Measurements from ENCODE around the gene PPP2R5C.

Gene PPP2R5C

DNA sequence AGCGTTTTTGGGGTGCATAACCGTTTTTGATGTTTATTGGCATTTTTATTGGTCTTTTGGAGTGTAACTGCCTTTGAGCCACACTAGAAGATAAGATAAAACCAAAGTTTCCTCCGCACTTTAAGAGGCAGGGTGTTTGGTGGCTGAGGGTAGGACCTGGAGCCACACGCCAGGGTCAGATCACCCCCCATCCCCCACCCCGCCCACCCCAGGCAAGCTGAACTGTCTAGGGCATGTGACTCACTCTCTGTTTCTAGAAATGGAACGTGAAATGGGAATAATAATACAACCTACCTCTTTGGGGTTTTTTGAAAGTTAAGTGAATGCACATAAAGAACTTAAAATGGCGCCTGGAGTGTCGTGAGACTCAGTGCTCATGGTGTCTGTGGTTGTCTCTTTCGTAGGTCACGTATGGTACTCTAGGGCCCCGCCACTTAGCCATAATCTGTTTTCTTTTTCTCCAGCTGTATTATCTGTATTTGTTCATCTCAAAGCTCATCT lies 56.0 kb downstream of the PPP2R5C start:
- DNase-seq = no peak

- no peak for DNase-seq
Measured at GRCh38 chr14:101819251-101819990, 57.9 kb downstream of the PPP2R5C start.

DNA sequence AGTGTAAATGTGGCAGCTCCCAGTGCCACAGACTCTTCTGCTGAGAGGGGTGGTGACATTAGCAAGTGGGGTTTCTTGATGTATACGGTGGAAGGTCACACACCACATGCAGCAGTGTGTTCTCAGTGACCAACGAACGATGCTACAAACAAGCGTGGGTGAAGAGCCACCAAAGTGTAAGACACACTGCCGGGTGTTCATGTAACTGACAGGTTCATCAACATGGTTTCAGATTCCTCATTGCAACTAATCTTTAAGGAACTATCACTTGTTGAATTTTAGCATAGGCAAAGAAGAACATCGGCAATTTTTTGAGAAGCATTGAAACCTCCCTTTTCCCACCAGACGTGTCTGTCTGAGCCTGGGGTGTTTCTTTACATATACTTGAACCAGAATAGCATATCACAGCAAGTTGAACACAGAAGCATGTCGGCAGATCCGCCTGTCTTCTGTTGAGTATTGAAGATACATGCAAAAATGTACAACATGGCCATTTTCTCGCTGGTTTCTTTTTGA lies 58.8 kb downstream of the PPP2R5C start:
- no peak for DNase-seq

DNA sequence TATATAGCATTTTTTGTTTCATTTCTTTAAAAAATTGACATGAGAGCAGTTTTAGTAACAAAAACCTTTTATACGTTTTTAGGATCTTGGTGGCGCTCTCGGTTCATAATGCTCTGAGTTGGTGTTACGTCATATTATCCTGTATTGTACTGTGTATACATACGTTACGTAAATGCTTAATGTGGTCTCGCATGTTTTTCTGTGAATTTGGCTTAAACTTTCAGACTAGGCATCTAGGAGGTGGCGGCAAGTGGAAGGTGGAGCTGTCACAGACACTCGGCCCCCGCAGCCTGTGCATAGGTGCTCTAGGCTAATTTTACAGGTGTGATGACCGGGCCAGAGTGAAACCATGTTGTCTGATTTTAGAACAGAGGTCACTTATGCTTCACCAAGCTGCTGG lies 60.0 kb downstream of the PPP2R5C start:
- DNase-seq = no peak

DNA sequence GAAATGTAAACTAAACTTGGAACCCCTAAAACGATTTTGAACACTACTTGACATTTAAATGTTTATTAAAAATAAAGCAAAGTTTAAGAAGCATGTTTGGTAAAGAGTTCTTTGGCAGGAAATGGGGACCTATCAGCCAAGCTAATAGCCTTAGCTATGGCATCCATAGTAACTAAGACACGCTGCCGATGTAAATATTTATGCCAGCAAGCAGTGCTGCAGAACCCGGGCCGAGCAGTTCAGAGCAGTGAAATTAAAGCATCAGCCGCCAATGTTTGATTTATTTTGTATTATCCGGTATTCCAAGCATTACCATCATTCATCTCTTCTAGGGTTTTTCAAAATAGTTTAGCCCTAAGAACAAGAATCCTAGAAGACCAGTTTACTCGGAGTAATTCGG lies 61.6 kb downstream of the PPP2R5C start:
- no peak for DNase-seq

- DNase-seq = no peak
Measured at GRCh38 chr14:101823511-101824120, 62.1 kb downstream of the PPP2R5C start.

GRCh38 chr14:101824339-101824727 lies 62.8 kb downstream of the PPP2R5C start:
- DNase-seq = peak; percentile 28

DNA sequence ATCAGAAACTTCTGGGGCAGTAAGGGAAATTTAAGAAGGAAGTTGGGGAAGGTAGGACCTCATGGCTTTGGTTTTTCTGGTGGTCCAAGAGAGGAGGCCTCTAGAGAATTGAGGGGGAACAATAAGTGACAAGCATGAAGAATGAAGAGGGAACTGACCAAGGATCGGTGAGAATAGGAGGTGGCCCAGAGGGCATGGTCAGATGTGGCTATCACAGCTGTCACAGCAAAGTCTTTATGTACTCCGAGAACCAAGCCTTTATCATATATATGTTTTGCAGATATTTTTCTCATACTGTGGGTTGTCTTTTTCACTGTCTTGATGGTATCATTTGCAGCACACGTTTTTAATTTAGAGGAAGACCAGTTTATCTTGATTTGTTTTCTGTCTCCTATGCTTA lies 64.3 kb downstream of the PPP2R5C start:
- no peak for DNase-seq

GRCh38 chr14:101826351-101826750 lies 64.8 kb downstream of the PPP2R5C start:
- no peak for DNase-seq

DNA sequence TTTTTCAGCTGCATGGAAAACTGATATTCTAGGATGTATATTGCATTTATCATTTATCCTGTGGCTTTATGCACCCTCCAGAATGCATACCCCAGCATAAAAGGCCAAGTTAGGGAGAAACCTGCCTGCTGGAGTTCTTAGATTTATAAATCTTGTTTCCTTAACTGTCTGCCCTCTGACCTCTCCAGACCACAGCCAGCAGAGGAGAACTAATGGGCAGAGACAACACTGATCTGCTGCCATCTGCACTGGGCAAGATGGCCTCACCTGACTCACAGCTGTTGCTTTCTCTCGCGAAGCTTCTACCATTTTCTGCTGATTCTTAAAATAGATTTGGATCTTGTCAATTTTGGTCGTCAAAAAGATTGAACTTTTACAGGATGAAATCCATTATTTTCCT lies 65.8 kb downstream of the PPP2R5C start:
- DNase-seq = no peak

- peak; percentile 48 for DNase-seq
Measured at GRCh38 chr14:101828046-101828445, 66.5 kb downstream of the PPP2R5C start.

DNA sequence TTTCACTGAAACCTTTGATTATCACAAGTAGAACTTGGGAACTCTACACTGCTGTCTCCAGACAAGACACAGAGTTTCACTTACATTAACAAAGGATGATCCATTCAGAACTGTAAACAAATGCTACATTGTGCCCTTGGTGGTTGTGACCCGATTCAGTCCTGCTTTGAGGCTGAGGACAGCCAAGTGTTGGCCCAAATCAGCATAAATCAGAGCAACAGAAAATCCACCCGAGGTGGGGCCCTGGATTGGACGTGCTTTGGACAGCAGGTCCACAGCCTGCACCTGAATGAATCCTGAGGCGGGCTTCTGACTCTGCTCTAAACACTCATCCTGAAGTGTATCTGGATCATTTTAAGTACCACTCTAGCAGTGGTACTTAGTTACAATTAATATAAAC lies 68.8 kb downstream of the PPP2R5C start:
- DNase-seq = no peak

DNA sequence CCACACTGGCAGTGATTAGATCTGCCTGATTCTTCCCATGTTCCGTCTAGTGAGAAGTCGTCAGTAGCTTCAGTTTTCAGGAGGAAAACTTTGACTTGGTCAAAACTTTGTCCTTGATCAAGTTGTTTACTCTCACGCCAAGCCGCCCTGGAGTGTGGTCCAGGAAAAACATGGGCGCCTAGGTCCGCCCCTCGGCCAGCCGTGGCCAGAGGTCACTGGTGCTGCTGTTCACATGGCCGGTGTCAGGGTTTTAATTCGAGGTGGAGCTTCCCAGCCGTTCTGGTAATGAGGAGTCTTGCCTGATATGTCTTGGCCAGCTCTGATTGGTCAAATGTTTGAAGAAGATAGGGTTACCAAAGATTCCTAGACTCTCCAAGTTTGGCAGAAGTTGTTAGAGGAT lies 71.5 kb downstream of the PPP2R5C start:
- DNase-seq = no peak

GRCh38 chr14:101834397-101834796 lies 72.9 kb downstream of the PPP2R5C start:
- DNase-seq = no peak

- no peak for DNase-seq
Measured at GRCh38 chr14:101834800-101835547, 73.5 kb downstream of the PPP2R5C start.

DNA sequence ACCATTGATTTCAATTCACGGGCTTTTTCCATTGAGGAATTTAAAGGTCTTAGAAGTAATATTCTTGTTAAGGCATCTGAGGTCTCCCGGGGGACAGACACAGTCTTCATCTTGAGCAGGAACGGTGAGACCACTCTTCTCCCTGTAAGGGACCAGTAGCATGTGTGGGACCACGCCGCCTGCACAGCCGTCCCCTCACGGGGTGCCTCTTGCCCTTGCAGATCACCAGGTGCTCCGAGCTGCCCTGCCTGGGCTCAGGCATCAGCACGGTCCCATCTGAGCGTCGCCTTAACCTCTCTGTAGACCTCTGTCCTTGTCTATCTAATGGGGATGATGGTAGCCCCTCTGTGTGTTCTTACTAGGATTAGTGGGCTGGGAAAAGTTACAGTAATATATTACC lies 74.1 kb downstream of the PPP2R5C start:
- no peak for DNase-seq

DNA sequence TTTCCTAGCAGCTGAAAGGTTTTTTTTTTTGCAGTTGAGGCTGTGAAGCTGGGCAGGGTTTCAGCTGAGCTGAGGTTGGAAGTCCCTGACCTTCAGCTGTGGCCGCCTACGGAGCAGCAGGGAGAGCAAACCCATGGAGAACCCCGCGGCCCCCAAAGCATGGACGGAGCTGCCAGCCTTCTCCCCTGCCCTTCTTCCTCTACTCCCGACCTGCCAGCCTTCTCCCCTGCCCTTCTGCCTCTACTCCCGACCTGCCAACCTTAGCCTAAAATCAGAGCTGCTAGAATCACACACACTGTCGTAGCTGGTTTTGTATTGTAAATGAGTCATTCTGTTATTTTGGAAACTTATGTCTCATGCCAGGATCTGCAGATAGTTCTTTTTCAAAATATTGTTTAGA lies 74.6 kb downstream of the PPP2R5C start:
- no peak for DNase-seq

GRCh38 chr14:101838476-101838875 lies 77.0 kb downstream of the PPP2R5C start:
- no peak for DNase-seq

DNA sequence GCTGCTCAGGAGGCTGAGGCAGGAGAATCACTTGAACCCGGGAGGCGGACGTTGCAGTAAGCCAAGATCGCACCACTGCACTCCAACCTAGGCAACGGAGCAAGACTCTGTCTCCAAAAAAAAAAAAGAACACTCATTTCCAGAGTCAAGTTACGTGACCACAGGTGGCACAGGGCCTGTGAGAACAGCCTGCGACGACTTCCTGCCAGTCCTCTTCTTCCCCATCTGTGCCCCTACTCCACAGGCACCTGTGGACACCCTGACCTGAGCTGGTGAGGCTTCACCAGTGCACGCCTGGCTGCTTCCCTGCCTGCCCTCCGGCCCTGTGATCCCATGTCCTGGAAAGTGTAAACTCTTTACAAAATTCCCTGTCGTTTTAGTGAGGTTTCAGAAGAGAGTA lies 77.7 kb downstream of the PPP2R5C start:
- DNase-seq = no peak

- no peak for DNase-seq
Measured at GRCh38 chr14:101839661-101840060, 78.2 kb downstream of the PPP2R5C start.

DNA sequence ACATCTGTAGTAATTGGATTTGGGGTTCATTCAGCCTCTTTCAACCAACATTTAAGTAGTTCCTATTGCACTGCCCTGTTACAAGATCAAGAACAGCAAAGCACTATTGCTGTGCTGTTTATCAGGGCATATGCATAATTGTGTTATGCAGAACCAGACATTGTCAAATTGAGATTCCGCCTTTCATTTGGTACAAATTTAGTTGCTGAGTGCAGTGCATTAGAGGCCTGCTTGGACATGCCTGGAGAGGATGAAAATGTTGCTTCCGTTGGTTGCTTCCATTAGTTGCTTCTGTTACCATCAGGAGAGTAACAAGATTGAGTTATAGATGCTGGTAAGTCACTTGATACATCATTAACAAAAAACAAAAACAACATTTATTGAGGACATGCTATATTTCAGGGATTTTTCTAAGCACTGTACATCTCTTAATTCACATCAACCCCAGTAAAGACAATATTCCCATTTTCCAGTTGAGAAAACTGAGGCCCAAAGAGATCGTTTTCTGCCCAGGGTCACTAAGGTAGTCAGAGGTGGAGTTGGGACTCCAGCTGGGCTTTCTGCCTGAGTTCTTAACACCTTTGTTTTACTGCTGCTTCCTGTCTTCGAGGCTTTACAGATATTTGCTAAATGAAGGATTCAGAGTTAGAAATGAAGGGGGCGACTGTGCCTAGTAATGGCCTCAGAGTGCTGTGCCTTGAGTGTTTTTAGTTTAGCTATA lies 79.3 kb downstream of the PPP2R5C start:
- no peak for DNase-seq

DNA sequence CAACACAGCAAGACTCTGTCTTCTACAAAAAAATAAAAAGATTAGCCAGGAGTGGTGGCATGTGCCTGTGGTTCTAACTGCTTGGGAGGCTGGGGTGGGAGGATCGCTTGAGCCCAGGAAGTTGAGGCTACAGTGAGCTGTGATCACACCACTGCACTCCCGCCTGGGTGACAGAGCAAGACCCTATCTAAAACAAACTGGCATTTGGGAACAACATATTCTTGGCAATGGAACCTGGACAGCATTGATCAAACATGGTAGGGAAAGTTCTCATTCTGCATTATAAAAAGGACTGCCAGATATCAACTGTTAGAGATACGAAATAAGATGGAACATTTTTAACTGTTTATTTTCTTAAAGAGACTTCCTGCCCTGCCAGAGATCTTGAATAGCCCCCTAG lies 81.5 kb downstream of the PPP2R5C start:
- DNase-seq = no peak

DNA sequence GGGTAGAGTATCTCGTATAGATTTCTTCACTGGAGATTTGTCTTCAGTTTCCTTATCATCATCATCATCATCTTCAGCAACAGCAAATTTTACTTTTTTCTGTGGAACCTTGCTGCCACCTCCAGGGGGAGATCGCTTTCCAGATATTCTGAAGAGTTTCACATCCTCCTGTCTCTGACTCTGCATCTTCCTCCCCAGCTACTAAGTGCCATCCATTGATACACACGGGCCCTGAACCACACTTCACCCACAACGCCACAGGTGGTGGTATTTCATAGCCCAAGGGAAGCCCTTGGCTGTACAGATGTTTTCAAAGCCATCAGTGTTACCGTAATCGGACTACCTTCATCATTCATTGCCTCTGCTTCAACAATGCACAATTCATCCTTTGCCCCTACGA lies 82.2 kb downstream of the PPP2R5C start:
- DNase-seq = no peak

Measured in fibroblast of skin of right quadriceps (primary cell).